WTC11 (cell line): ENCODE measurements around the gene SDF4. TPM values are rescaled to one million over a fixed set of nuclear protein-coding genes. Genes with fewer than 3 reads are reported as not detected.
"Not testable (repeated sequence)": the region's sequence is repeated elsewhere in the genome, so short reads cannot be mapped to it uniquely, and the experiment has no call there.

Experiments used
- ATAC-seq: fragments of 200-7000 bp; cut with Tn5 transposase; 2 replicates; pipeline ENCODE4 v1.10.0; 2021; ENCODE audit warnings: mild to moderate bottlenecking, moderate library complexity
- CTCF ChIA-PET: fragments of 300-600 bp; sonication (Branson Sonifier 250); formaldehyde crosslinking; loops from one replicate; lab custom pipeline; 2021; ENCODE audit warnings: antibody characterized with exemption; lab: Charles Lee
- POLR2A ChIA-PET: fragments of 350-600 bp; sonication (Branson Sonifier 250); formaldehyde crosslinking; loops from one replicate; lab custom pipeline; 2021; ENCODE audit warnings: antibody characterized with exemption; lab: Charles Lee
- DNase-seq: peaks from one replicate; pipeline ENCODE4 v3.0.0; 2021; ENCODE audit warnings: low spot score
- H3K27ac Mint-ChIP-seq: 2 replicates; pipeline ENCODE4 v1.8.0; 2021; ENCODE audit warnings: mixed read lengths
- H3K27me3 Mint-ChIP-seq: 2 replicates; pipeline ENCODE4 v1.8.0; 2021; ENCODE audit warnings: low read depth, mild to moderate bottlenecking, moderate library complexity, mixed read lengths
- H3K36me3 Mint-ChIP-seq: 2 replicates; pipeline ENCODE4 v1.8.0; 2021; ENCODE audit warnings: mixed read lengths
- H3K4me1 Mint-ChIP-seq: 2 replicates; pipeline ENCODE4 v1.8.0; 2022; ENCODE audit warnings: mixed read lengths
- H3K4me3 Mint-ChIP-seq: 2 replicates; pipeline ENCODE4 v1.8.0; 2021; ENCODE audit warnings: mild to moderate bottlenecking, moderate library complexity, mixed read lengths
- H3K9me3 Mint-ChIP-seq: 2 replicates; pipeline ENCODE4 v1.8.0; 2021; ENCODE audit warnings: mixed read lengths
- CREB1 ChIP-seq: sonication (generic); formaldehyde crosslinking; IDR thresholded peaks from 2 replicates; pipeline ENCODE4 v1.8.0; 2023; ENCODE audit warnings: mild to moderate bottlenecking, missing genetic modification reagents
- E2F5 ChIP-seq: sonication (generic); formaldehyde crosslinking; IDR thresholded peaks from 2 replicates; pipeline ENCODE4 v1.8.1; 2022; ENCODE audit warnings: mild to moderate bottlenecking, moderate library complexity, missing genetic modification reagents
- ELF4 ChIP-seq: sonication (generic); formaldehyde crosslinking; IDR thresholded peaks from 2 replicates; pipeline ENCODE4 v1.8.1; 2022; ENCODE audit warnings: low read depth, mild to moderate bottlenecking, moderate library complexity, missing genetic modification reagents
- EMX1 ChIP-seq: fragments of 250-450 bp; sonication (Bioruptor Pico); IDR thresholded peaks from 2 replicates; pipeline ENCODE4 v1.8.0; 2021; ENCODE audit warnings: mild to moderate bottlenecking
- ESRRA ChIP-seq: sonication (generic); formaldehyde crosslinking; IDR thresholded peaks from 2 replicates; pipeline ENCODE4 v1.8.1; 2022; ENCODE audit warnings: mild to moderate bottlenecking, missing genetic modification reagents, borderline replicate concordance
- ETV6 ChIP-seq: sonication (generic); formaldehyde crosslinking; IDR thresholded peaks from 2 replicates; pipeline ENCODE4 v1.8.1; 2022; ENCODE audit warnings: mild to moderate bottlenecking, missing genetic modification reagents
- FOXJ3 ChIP-seq: sonication (generic); formaldehyde crosslinking; IDR thresholded peaks from 2 replicates; pipeline ENCODE4 v1.9.0; 2021; ENCODE audit warnings: missing genetic modification reagents, mild to moderate bottlenecking, borderline replicate concordance
- FOXP1 ChIP-seq: sonication (generic); formaldehyde crosslinking; IDR thresholded peaks from 2 replicates; pipeline ENCODE4 v1.8.0; 2022; ENCODE audit warnings: missing genetic modification reagents, mild to moderate bottlenecking, moderate library complexity, borderline replicate concordance
- MAX ChIP-seq: sonication (generic); formaldehyde crosslinking; IDR thresholded peaks from 2 replicates; pipeline ENCODE4 v1.8.0; 2022; ENCODE audit warnings: mild to moderate bottlenecking, missing genetic modification reagents
- MLX ChIP-seq: sonication (generic); formaldehyde crosslinking; IDR thresholded peaks from 2 replicates; pipeline ENCODE4 v1.8.1; 2023; ENCODE audit warnings: mild to moderate bottlenecking, missing genetic modification reagents, moderate library complexity
- RELA ChIP-seq: sonication (generic); formaldehyde crosslinking; IDR thresholded peaks from 2 replicates; pipeline ENCODE4 v1.8.1; 2022; ENCODE audit warnings: missing genetic modification reagents, mild to moderate bottlenecking, borderline replicate concordance
- SMAD4 ChIP-seq: sonication (generic); formaldehyde crosslinking; IDR thresholded peaks from 2 replicates; pipeline ENCODE4 v1.8.0; 2022; ENCODE audit warnings: mild to moderate bottlenecking, missing genetic modification reagents
- SP1 ChIP-seq: sonication (generic); formaldehyde crosslinking; conservative IDR thresholded peaks from 2 replicates; pipeline ENCODE4 v1.8.1; 2022; ENCODE audit warnings: missing genetic modification reagents
- STAT6 ChIP-seq: sonication (generic); formaldehyde crosslinking; conservative IDR thresholded peaks from 2 replicates; pipeline ENCODE4 v1.8.1; 2023; ENCODE audit warnings: mild to moderate bottlenecking, low read depth, missing genetic modification reagents, moderate library complexity
- USF1 ChIP-seq: sonication (generic); formaldehyde crosslinking; IDR thresholded peaks from 2 replicates; pipeline ENCODE4 v1.8.0; 2022; ENCODE audit warnings: mild to moderate bottlenecking, missing genetic modification reagents
- ZBTB21 ChIP-seq: sonication (generic); formaldehyde crosslinking; IDR thresholded peaks from 2 replicates; pipeline ENCODE4 v1.8.1; 2023; ENCODE audit warnings: mild to moderate bottlenecking, missing genetic modification reagents, borderline replicate concordance
- ZBTB43 ChIP-seq: sonication (generic); formaldehyde crosslinking; IDR thresholded peaks from 2 replicates; pipeline ENCODE4 v1.8.1; 2023; ENCODE audit warnings: mild to moderate bottlenecking, missing genetic modification reagents
- ZNF121 ChIP-seq: sonication (generic); formaldehyde crosslinking; IDR thresholded peaks from 2 replicates; pipeline ENCODE4 v1.8.0; 2023; ENCODE audit warnings: missing genetic modification reagents
- ZNF512 ChIP-seq: sonication (generic); formaldehyde crosslinking; IDR thresholded peaks from 2 replicates; pipeline ENCODE4 v1.8.1; 2022; ENCODE audit warnings: missing genetic modification reagents, borderline replicate concordance
- total RNA-seq: library from RNA; stranded (reverse); gene quantifications from 3 replicates; pipeline ENCODE4 v1.2.3, GENCODE V29; 2021

SDF4 gene
- total RNA-seq, 1 experiment from 2014 or later: 101 TPM

- ATAC-seq (no peak), DNase-seq (peak; percentile 8)
- Mint-ChIP-seq H3K36me3 (peaks cover 15% of the 10 kb centered on the region), H3K4me1 (peaks cover 3% of the 10 kb centered on the region; the same call in 1 of the 2 replicates), H3K27ac (no peak overlapping the region), H3K4me3 (no peak overlapping the region), H3K9me3 (peaks cover 28% of the 10 kb centered on the region), H3K27me3 (peaks cover 22% of the 10 kb centered on the region)
- ChIA-PET POLR2A (no interaction called here), CTCF (interaction anchor here (0.6 to 0.8 kb wide), 2 partner anchors 74 to 77 kb away, joined by 4 read pairs; partner anchors contain the start of gene UBE2J2)
- no peak for TF ChIP-seq ZNF121 (CRISPR knock-in tag)
- no peak for TF ChIP-seq ZBTB21 (CRISPR knock-in tag)
- no peak for TF ChIP-seq SP1
- TF ChIP-seq MLX (CRISPR knock-in tag): no peak
- no peak for TF ChIP-seq ZNF512 (CRISPR knock-in tag)
- TF ChIP-seq E2F5: no peak
- no peak for TF ChIP-seq ZBTB43 (CRISPR knock-in tag)
- TF ChIP-seq FOXP1: no peak
- TF ChIP-seq CREB1 (CRISPR knock-in tag): no peak
- no peak for TF ChIP-seq SMAD4 (CRISPR knock-in tag)
- no peak for TF ChIP-seq STAT6 (CRISPR knock-in tag)
- TF ChIP-seq ETV6 (CRISPR knock-in tag): no peak
- TF ChIP-seq EMX1 (CRISPR knock-in tag): no peak
- TF ChIP-seq FOXJ3 (CRISPR knock-in tag): no peak
- no peak for TF ChIP-seq ESRRA
- no peak for TF ChIP-seq USF1 (CRISPR knock-in tag)
- TF ChIP-seq MAX (CRISPR knock-in tag): no peak
- TF ChIP-seq ELF4 (CRISPR knock-in tag): no peak
- TF ChIP-seq RELA (CRISPR knock-in tag): no peak
Observed at GRCh38 chr1:1196431-1197187, 35.2 kb downstream of the SDF4 start.

GRCh38 chr1:1195726-1196125 is 36.1 kb downstream of the SDF4 start:
- ATAC-seq, H3K4me3 Mint-ChIP-seq, CTCF ChIA-PET, DNase-seq, POLR2A ChIA-PET, H3K27ac Mint-ChIP-seq, H3K4me1 Mint-ChIP-seq: not testable (repeated sequence)
- Mint-ChIP-seq H3K27me3 (peaks cover 22% of the 10 kb centered on the region), H3K9me3 (peaks cover 35% of the 10 kb centered on the region), H3K36me3 (peaks cover 15% of the 10 kb centered on the region)
